ENCODE results near the gene ATP8A2.

Gene ATP8A2

GRCh38 chr13:26038931-26039475 lies 667.2 kb downstream of the ATP8A2 start:
- Histone ChIP-seq H3K36me3 (ENCODE audit: control insufficient read depth in 5 of 5, insufficient read depth in 5 of 5, low read length in 5 of 5) (no peaks in the 10 kb centered on the region), H3K27ac (ENCODE audit: low read depth, low read length) (no peak overlapping the region), H3K9ac (ENCODE audit: low read length in 5 of 5) (no peak overlapping the region)

DNA sequence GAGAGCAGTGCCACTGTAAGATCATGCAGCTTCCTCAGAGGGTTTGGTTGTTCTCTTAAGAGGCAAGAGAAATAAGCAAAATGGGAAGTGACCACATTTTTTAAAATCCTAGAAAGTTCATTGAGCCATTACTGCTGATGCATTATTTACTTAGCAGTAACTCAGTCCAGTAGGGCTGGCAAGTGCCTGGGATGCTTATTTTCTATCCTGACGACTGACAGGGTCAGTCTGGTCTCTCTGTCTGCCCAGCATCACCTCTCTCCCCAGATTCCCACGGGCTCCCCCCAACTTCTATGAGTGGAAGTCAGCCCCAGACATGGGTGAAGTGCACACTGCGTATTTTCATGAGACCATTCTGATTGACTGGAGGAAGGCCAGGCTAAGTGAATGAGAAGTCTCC lies 669.7 kb downstream of the ATP8A2 start:
- H3K4me3 ChIP-seq (ENCODE audit: low read depth in 1 of 5, low read length in 5 of 5) = no peak overlapping the region
- no peaks in the 10 kb centered on the region for H3K9me3 ChIP-seq (ENCODE audit: control insufficient read depth in 5 of 5, low read length in 5 of 5)
- no peak overlapping the region for H3K9ac ChIP-seq (ENCODE audit: low read length in 5 of 5)
- H3K27me3 ChIP-seq (ENCODE audit: control insufficient read depth in 5 of 5, insufficient read depth in 4 of 5, low read length in 5 of 5) = peaks cover 0 to 7% (median 2%) of the 10 kb centered on the region in 5 donors
- no peaks in the 10 kb centered on the region for H3K36me3 ChIP-seq (ENCODE audit: control insufficient read depth in 5 of 5, insufficient read depth in 5 of 5, low read length in 5 of 5)
- H3K4me1 ChIP-seq (ENCODE audit: control insufficient read depth in 5 of 5, insufficient read depth in 5 of 5, low read length in 5 of 5) = peaks cover 0 to 6% (median 4%) of the 10 kb centered on the region in 5 donors
- H3K27ac ChIP-seq (ENCODE audit: low read depth, low read length) = no peak overlapping the region

More at GRCh38 chr13:26038931-26039475, 667.2 kb downstream of the ATP8A2 start:
- Histone ChIP-seq H3K4me1 (ENCODE audit: control insufficient read depth in 5 of 5, insufficient read depth in 5 of 5, low read length in 5 of 5) (peaks cover 0 to 6% (median 4%) of the 10 kb centered on the region in 5 donors), H3K4me3 (ENCODE audit: low read depth in 1 of 5, low read length in 5 of 5) (no peak overlapping the region), H3K9me3 (ENCODE audit: control insufficient read depth in 5 of 5, low read length in 5 of 5) (no peaks in the 10 kb centered on the region), H3K27me3 (ENCODE audit: control insufficient read depth in 5 of 5, insufficient read depth in 4 of 5, low read length in 5 of 5) (peaks cover 0 to 3% (median 0%) of the 10 kb centered on the region in 5 donors)

DNA sequence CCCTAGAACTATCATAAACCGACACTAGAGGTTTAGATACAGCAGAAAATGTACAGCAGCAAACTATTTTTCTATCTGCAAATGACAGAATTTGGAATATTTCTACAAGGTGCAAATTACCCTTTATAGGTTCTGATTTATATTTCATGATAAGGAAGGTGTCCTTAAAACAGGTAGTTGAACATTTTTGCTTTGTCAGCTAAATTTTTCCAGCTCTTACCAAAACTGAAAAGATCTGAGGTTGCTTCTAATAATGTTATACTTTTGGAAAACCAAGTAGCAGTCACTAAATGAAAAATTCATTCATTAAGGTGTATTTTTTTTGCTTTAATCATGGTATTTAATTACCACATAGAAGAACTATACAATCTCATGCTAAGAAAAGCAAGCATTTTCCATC lies 671.0 kb downstream of the ATP8A2 start:
- Histone ChIP-seq H3K36me3 (ENCODE audit: control insufficient read depth in 5 of 5, insufficient read depth in 5 of 5, low read length in 5 of 5) (no peaks in the 10 kb centered on the region), H3K9ac (ENCODE audit: low read length in 5 of 5) (no peak overlapping the region), H3K27ac (ENCODE audit: low read depth, low read length) (no peak overlapping the region), H3K9me3 (ENCODE audit: control insufficient read depth in 5 of 5, low read length in 5 of 5) (no peaks in the 10 kb centered on the region), H3K27me3 (ENCODE audit: control insufficient read depth in 5 of 5, insufficient read depth in 4 of 5, low read length in 5 of 5) (peaks cover 0 to 18% (median 5%) of the 10 kb centered on the region in 5 donors), H3K4me3 (ENCODE audit: low read depth in 1 of 5, low read length in 5 of 5) (no peak overlapping the region), H3K4me1 (ENCODE audit: control insufficient read depth in 5 of 5, insufficient read depth in 5 of 5, low read length in 5 of 5) (no peaks in the 10 kb centered on the region)

GRCh38 chr13:26045142-26045541 lies 673.4 kb downstream of the ATP8A2 start:
- no peak overlapping the region for H3K4me3 ChIP-seq (ENCODE audit: low read depth in 1 of 5, low read length in 5 of 5)

GRCh38 chr13:26046639-26047038 lies 674.9 kb downstream of the ATP8A2 start:
- Histone ChIP-seq H3K27ac (ENCODE audit: low read depth, low read length) (no peak overlapping the region), H3K9ac (ENCODE audit: low read length in 5 of 5) (no peak overlapping the region), H3K4me3 (ENCODE audit: low read depth in 1 of 5, low read length in 5 of 5) (no peak overlapping the region), H3K36me3 (ENCODE audit: control insufficient read depth in 5 of 5, insufficient read depth in 5 of 5, low read length in 5 of 5) (no peaks in the 10 kb centered on the region), H3K4me1 (ENCODE audit: control insufficient read depth in 5 of 5, insufficient read depth in 5 of 5, low read length in 5 of 5) (peaks cover 0 to 22% (median 18%) of the 10 kb centered on the region in 5 donors), H3K9me3 (ENCODE audit: control insufficient read depth in 5 of 5, low read length in 5 of 5) (no peaks in the 10 kb centered on the region), H3K27me3 (ENCODE audit: control insufficient read depth in 5 of 5, insufficient read depth in 4 of 5, low read length in 5 of 5) (peaks cover 22 to 49% (median 36%) of the 10 kb centered on the region in 5 donors)

More at GRCh38 chr13:26045142-26045541, 673.4 kb downstream of the ATP8A2 start:
- H3K9ac ChIP-seq (ENCODE audit: low read length in 5 of 5) = no peak overlapping the region
- no peak overlapping the region for H3K27ac ChIP-seq (ENCODE audit: low read depth, low read length)
- peaks cover 10 to 38% (median 24%) of the 10 kb centered on the region in 5 donors for H3K27me3 ChIP-seq (ENCODE audit: control insufficient read depth in 5 of 5, insufficient read depth in 4 of 5, low read length in 5 of 5)
- H3K36me3 ChIP-seq (ENCODE audit: control insufficient read depth in 5 of 5, insufficient read depth in 5 of 5, low read length in 5 of 5) = no peaks in the 10 kb centered on the region
- H3K4me1 ChIP-seq (ENCODE audit: control insufficient read depth in 5 of 5, insufficient read depth in 5 of 5, low read length in 5 of 5) = peaks cover 0 to 9% (median 6%) of the 10 kb centered on the region in 5 donors
- no peaks in the 10 kb centered on the region for H3K9me3 ChIP-seq (ENCODE audit: control insufficient read depth in 5 of 5, low read length in 5 of 5)

- Histone ChIP-seq H3K27me3 (ENCODE audit: control insufficient read depth in 5 of 5, insufficient read depth in 4 of 5, low read length in 5 of 5) (peaks cover 22 to 49% (median 36%) of the 10 kb centered on the region in 5 donors), H3K27ac (ENCODE audit: low read depth, low read length) (no peak overlapping the region), H3K9ac (ENCODE audit: low read length in 5 of 5) (no peak overlapping the region), H3K4me3 (ENCODE audit: low read depth in 1 of 5, low read length in 5 of 5) (no peak overlapping the region), H3K9me3 (ENCODE audit: control insufficient read depth in 5 of 5, low read length in 5 of 5) (no peaks in the 10 kb centered on the region), H3K36me3 (ENCODE audit: control insufficient read depth in 5 of 5, insufficient read depth in 5 of 5, low read length in 5 of 5) (no peaks in the 10 kb centered on the region), H3K4me1 (ENCODE audit: control insufficient read depth in 5 of 5, insufficient read depth in 5 of 5, low read length in 5 of 5) (peaks cover 0 to 26% (median 19%) of the 10 kb centered on the region in 5 donors)
Measured at GRCh38 chr13:26047040-26047439, 675.3 kb downstream of the ATP8A2 start.

- Histone ChIP-seq H3K27me3 (ENCODE audit: control insufficient read depth in 5 of 5, insufficient read depth in 4 of 5, low read length in 5 of 5) (peaks cover 22 to 61% (median 36%) of the 10 kb centered on the region in 5 donors), H3K9me3 (ENCODE audit: control insufficient read depth in 5 of 5, low read length in 5 of 5) (no peaks in the 10 kb centered on the region), H3K9ac (ENCODE audit: low read length in 5 of 5) (no peak overlapping the region), H3K36me3 (ENCODE audit: control insufficient read depth in 5 of 5, insufficient read depth in 5 of 5, low read length in 5 of 5) (no peaks in the 10 kb centered on the region), H3K4me1 (ENCODE audit: control insufficient read depth in 5 of 5, insufficient read depth in 5 of 5, low read length in 5 of 5) (peaks cover 0 to 32% (median 24%) of the 10 kb centered on the region in 5 donors), H3K4me3 (ENCODE audit: low read depth in 1 of 5, low read length in 5 of 5) (no peak overlapping the region), H3K27ac (ENCODE audit: low read depth, low read length) (no peak overlapping the region)
Measured at GRCh38 chr13:26048741-26049140, 677.0 kb downstream of the ATP8A2 start.

- H3K4me1 ChIP-seq (ENCODE audit: control insufficient read depth in 5 of 5, insufficient read depth in 5 of 5, low read length in 5 of 5) = peaks cover 0 to 32% (median 24%) of the 10 kb centered on the region in 5 donors
- H3K27ac ChIP-seq (ENCODE audit: low read depth, low read length) = no peak overlapping the region
- peak overlapping the region in 4 of 5 donors; percentile 46 to 71 (median 66) for H3K4me3 ChIP-seq (ENCODE audit: low read depth in 1 of 5, low read length in 5 of 5)
- H3K9ac ChIP-seq (ENCODE audit: low read length in 5 of 5) = no peak overlapping the region
- H3K9me3 ChIP-seq (ENCODE audit: control insufficient read depth in 5 of 5, low read length in 5 of 5) = no peaks in the 10 kb centered on the region
- H3K36me3 ChIP-seq (ENCODE audit: control insufficient read depth in 5 of 5, insufficient read depth in 5 of 5, low read length in 5 of 5) = no peaks in the 10 kb centered on the region
- peaks cover 22 to 65% (median 36%) of the 10 kb centered on the region in 5 donors for H3K27me3 ChIP-seq (ENCODE audit: control insufficient read depth in 5 of 5, insufficient read depth in 4 of 5, low read length in 5 of 5)
Measured at GRCh38 chr13:26050568-26051230, 678.9 kb downstream of the ATP8A2 start.

GRCh38 chr13:26051231-26051656 lies 679.5 kb downstream of the ATP8A2 start:
- no peaks in the 10 kb centered on the region for H3K36me3 ChIP-seq (ENCODE audit: control insufficient read depth in 5 of 5, insufficient read depth in 5 of 5, low read length in 5 of 5)
- no peak overlapping the region for H3K27ac ChIP-seq (ENCODE audit: low read depth, low read length)
- peak overlapping the region in 4 of 5 donors; percentile 46 to 71 (median 66) for H3K4me3 ChIP-seq (ENCODE audit: low read depth in 1 of 5, low read length in 5 of 5)
- H3K9me3 ChIP-seq (ENCODE audit: control insufficient read depth in 5 of 5, low read length in 5 of 5) = no peaks in the 10 kb centered on the region
- H3K27me3 ChIP-seq (ENCODE audit: control insufficient read depth in 5 of 5, insufficient read depth in 4 of 5, low read length in 5 of 5) = peaks cover 22 to 65% (median 36%) of the 10 kb centered on the region in 5 donors
- H3K4me1 ChIP-seq (ENCODE audit: control insufficient read depth in 5 of 5, insufficient read depth in 5 of 5, low read length in 5 of 5) = peaks cover 0 to 32% (median 24%) of the 10 kb centered on the region in 5 donors
- H3K9ac ChIP-seq (ENCODE audit: low read length in 5 of 5) = no peak overlapping the region

GRCh38 chr13:26051657-26052311 lies 680.0 kb downstream of the ATP8A2 start, which contains the start of gene SHISA2:
SHISA2 (minus strand) TSS chr13:26052016; CDS start chr13:26050975, 1,041 bp downstream.
- no peaks in the 10 kb centered on the region for H3K36me3 ChIP-seq (ENCODE audit: control insufficient read depth in 5 of 5, insufficient read depth in 5 of 5, low read length in 5 of 5)
- H3K27ac ChIP-seq (ENCODE audit: low read depth, low read length) = no peak within 1 kb of the TSS
- peaks cover 22 to 60% (median 35%) of the 10 kb centered on the region in 5 donors for H3K27me3 ChIP-seq (ENCODE audit: control insufficient read depth in 5 of 5, insufficient read depth in 4 of 5, low read length in 5 of 5)
- H3K9me3 ChIP-seq (ENCODE audit: control insufficient read depth in 5 of 5, low read length in 5 of 5) = no peaks in the 10 kb centered on the region
- H3K9ac ChIP-seq (ENCODE audit: low read length in 5 of 5) = peak within 1 kb of the TSS in 1 of 5 donors; percentile 53
- H3K4me3 ChIP-seq (ENCODE audit: low read depth in 1 of 5, low read length in 5 of 5) = peak within 1 kb of the TSS; percentile 46 to 71 (median 64)
- peaks cover 0 to 32% (median 24%) of the 10 kb centered on the region in 5 donors for H3K4me1 ChIP-seq (ENCODE audit: control insufficient read depth in 5 of 5, insufficient read depth in 5 of 5, low read length in 5 of 5)
